ENCODE results near the gene EHD3.

EHD3 gene

GRCh38 chr2:31294196-31294595, 60.2 kb downstream of the EHD3 start:
- DNase-seq: no peak

- no peak for DNase-seq
Measured at GRCh38 chr2:31296641-31297287, 62.8 kb downstream of the EHD3 start.

GRCh38 chr2:31297751-31298150, 63.8 kb downstream of the EHD3 start:
- DNase-seq: no peak

- DNase-seq: no peak
Measured at GRCh38 chr2:31299547-31299946, 65.6 kb downstream of the EHD3 start.

- DNase-seq: no peak
Measured at GRCh38 chr2:31300309-31300708, 66.4 kb downstream of the EHD3 start.

GRCh38 chr2:31302940-31303563, 69.1 kb downstream of the EHD3 start:
- no peak for DNase-seq

- no peak for DNase-seq
Measured at GRCh38 chr2:31304816-31305215, 70.9 kb downstream of the EHD3 start.

- DNase-seq: no peak
Measured at GRCh38 chr2:31312898-31313297, 78.9 kb downstream of the EHD3 start.

GRCh38 chr2:31314761-31315160, 80.8 kb downstream of the EHD3 start:
- DNase-seq: no peak

- no peak for DNase-seq
Measured at GRCh38 chr2:31317396-31317795, 83.4 kb downstream of the EHD3 start.

- no peak for DNase-seq
Measured at GRCh38 chr2:31318361-31319336, 84.7 kb downstream of the EHD3 start.
